OCI-LY1 (cell line): ENCODE data around the gene TASP1.

Experiments used
- H2AFZ ChIP-seq: fragments of 200-600 bp; sonication (generic), shearing (Covaris generic); 2 replicates; pipeline ENCODE4 v1.6.0; 2014; ENCODE audit warnings: antibody characterized with exemption, mild to moderate bottlenecking, low read length
- H3F3A ChIP-seq: fragments of 200-600 bp; sonication (generic), shearing (Covaris generic); 2 replicates; pipeline ENCODE4 v1.6.0; 2014; ENCODE audit warnings: mild to moderate bottlenecking, antibody characterized with exemption, low read length, moderate library complexity; ENCODE audit not compliant: insufficient read depth
- H3K27ac ChIP-seq: fragments of 200-600 bp; sonication (generic); 2 replicates; pipeline ENCODE4 v1.5.1; 2014; ENCODE audit warnings: low read length, mixed run types, mild to moderate bottlenecking, low read depth; ENCODE audit not compliant: poor library complexity, severe bottlenecking
- H3K27me3 ChIP-seq: fragments of 200-600 bp; sonication (generic); 2 replicates; pipeline ENCODE4 v1.6.0; 2014; ENCODE audit warnings: antibody characterized with exemption, mild to moderate bottlenecking, low read length, moderate library complexity; ENCODE audit not compliant: insufficient read depth
- H3K36me3 ChIP-seq: fragments of 200-600 bp; sonication (generic); 2 replicates; pipeline ENCODE4 v1.6.1; 2014; ENCODE audit warnings: mild to moderate bottlenecking, antibody characterized with exemption, low read length, moderate library complexity, mixed read lengths; ENCODE audit not compliant: insufficient read depth
- H3K4me1 ChIP-seq: fragments of 200-600 bp; sonication (generic); 2 replicates; pipeline ENCODE4 v1.5.1; 2014; ENCODE audit warnings: mild to moderate bottlenecking, low read length, moderate library complexity; ENCODE audit not compliant: insufficient read depth, severe bottlenecking
- H3K4me2 ChIP-seq: fragments of 200-600 bp; sonication (generic), shearing (Covaris generic); 2 replicates; pipeline ENCODE4 v1.6.1; 2014; ENCODE audit warnings: low read length
- H3K4me3 ChIP-seq: fragments of 200-600 bp; sonication (generic); 2 replicates; pipeline ENCODE4 v1.5.1; 2014; ENCODE audit warnings: low read length, low read depth, mild to moderate bottlenecking, mixed read lengths; ENCODE audit not compliant: poor library complexity, severe bottlenecking
- H3K79me2 ChIP-seq: fragments of 200-600 bp; shearing (Covaris generic); 2 replicates; pipeline ENCODE4 v1.6.1; 2016; ENCODE audit warnings: mixed run types, low read length, mixed read lengths; ENCODE audit not compliant: insufficient read depth
- H3K9ac ChIP-seq: fragments of 200-600 bp; sonication (generic), shearing (Covaris generic); 2 replicates; pipeline ENCODE4 v1.6.1; 2014; ENCODE audit warnings: mild to moderate bottlenecking, low read length, mixed read lengths
- H3K9me2 ChIP-seq: fragments of 200-600 bp; sonication (generic), shearing (Covaris generic); 2 replicates; pipeline ENCODE4 v1.6.1; 2014; ENCODE audit warnings: low read depth, mild to moderate bottlenecking, low read length, mixed read lengths
- H3K9me3 ChIP-seq: fragments of 200-600 bp; shearing (Covaris generic); 2 replicates; pipeline ENCODE4 v1.6.1; 2014; ENCODE audit warnings: low read length, mixed read lengths
- H4K20me1 ChIP-seq: fragments of 200-600 bp; sonication (generic), shearing (Covaris generic); 2 replicates; pipeline ENCODE4 v1.6.0; 2016; ENCODE audit warnings: mild to moderate bottlenecking, low read length; ENCODE audit not compliant: insufficient read depth
- EZH2 ChIP-seq: fragments of 200-600 bp; sonication (generic), shearing (Covaris generic); IDR thresholded peaks from 2 replicates; pipeline ENCODE4 v1.8.0; 2017; ENCODE audit warnings: borderline replicate concordance, mixed run types, mild to moderate bottlenecking, antibody characterized with exemption, low read length, moderate library complexity, mixed read lengths
- TF ChIP-seq, protein P1 (sequence below): fragments of 200-600 bp; sonication (generic), shearing (Covaris generic); IDR thresholded peaks from 2 replicates; pipeline ENCODE4 v1.5.1; 2017; ENCODE audit warnings: mild to moderate bottlenecking, antibody characterized with exemption, low read length, moderate library complexity, mixed read lengths

TASP1 gene

DNA sequence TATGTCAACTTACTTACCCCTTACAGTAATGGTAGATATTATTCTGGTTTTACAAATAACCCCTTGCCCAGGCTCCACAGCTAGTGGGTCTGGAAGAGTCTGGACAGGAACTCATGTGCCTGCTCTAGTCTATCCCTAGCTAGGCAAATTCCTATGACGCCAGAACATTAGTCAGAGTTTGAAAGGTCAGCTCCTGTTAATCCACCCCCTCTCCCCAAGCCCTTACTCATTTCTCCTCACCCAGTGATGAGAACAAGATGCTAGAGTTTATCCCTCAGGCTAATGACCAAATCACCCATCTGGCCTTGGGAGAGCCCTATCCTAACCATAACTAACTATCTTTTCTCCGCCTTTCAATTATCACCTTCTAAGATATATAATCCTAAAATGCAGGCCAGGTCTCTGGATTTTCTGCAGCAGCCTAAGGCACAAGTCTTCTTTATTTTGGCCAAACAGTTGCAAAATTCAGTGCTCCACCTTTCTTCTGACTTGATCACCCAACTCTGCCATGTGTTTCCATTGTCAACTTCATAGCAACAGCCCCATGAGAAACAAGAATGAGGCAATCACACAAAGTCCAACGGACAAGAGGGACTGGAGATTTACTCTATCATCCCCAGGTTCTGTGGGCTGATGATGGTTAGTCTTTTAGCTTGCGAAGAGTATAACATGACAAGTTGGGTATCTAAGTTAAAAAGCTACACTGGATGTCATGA lies 113.3 kb downstream of the TASP1 start:
- Histone ChIP-seq H4K20me1 (no peaks in the 10 kb centered on the region), H2AFZ (no peak overlapping the region)

DNA sequence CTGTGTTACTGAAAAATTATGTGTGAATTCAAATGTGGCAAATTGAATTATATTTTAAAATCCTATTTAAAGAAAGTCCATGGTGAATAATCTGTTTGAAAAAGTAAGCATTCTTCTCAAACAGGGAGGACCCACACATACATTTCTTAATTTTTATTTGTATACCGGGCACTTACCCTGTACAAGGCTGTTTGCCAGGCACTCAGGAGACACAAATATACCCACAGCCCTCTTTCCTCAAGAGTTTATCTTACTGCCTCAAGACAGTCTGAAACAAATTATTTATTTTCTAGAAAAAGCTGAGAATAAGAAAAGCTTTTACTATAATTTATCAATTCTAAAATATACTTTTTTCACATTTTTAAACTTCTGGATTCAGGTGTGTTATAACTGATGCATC lies 114.4 kb downstream of the TASP1 start:
- H4K20me1 ChIP-seq = no peaks in the 10 kb centered on the region
- H3K27me3 ChIP-seq = no peaks in the 10 kb centered on the region
- H3K79me2 ChIP-seq = no peaks in the 10 kb centered on the region
- no peak overlapping the region for H3K4me3 ChIP-seq
- no peak overlapping the region for H3K9ac ChIP-seq
- H3K4me1 ChIP-seq = no peaks in the 10 kb centered on the region
- H3K9me3 ChIP-seq = no peaks in the 10 kb centered on the region
- H3K27ac ChIP-seq = no peak overlapping the region
- no peaks in the 10 kb centered on the region for H3F3A ChIP-seq
- H2AFZ ChIP-seq = no peak overlapping the region
- H3K9me2 ChIP-seq = no peaks in the 10 kb centered on the region
- TF ChIP-seq, protein P1, sequence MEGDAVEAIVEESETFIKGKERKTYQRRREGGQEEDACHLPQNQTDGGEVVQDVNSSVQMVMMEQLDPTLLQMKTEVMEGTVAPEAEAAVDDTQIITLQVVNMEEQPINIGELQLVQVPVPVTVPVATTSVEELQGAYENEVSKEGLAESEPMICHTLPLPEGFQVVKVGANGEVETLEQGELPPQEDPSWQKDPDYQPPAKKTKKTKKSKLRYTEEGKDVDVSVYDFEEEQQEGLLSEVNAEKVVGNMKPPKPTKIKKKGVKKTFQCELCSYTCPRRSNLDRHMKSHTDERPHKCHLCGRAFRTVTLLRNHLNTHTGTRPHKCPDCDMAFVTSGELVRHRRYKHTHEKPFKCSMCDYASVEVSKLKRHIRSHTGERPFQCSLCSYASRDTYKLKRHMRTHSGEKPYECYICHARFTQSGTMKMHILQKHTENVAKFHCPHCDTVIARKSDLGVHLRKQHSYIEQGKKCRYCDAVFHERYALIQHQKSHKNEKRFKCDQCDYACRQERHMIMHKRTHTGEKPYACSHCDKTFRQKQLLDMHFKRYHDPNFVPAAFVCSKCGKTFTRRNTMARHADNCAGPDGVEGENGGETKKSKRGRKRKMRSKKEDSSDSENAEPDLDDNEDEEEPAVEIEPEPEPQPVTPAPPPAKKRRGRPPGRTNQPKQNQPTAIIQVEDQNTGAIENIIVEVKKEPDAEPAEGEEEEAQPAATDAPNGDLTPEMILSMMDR = no peak
- no peak for TF ChIP-seq EZH2
- no peaks in the 10 kb centered on the region; the same call in 1 of the 2 replicates for H3K36me3 ChIP-seq
- no peak overlapping the region for H3K4me2 ChIP-seq

More for the DNA sequence above, 113.3 kb downstream of the TASP1 start:
- H3K9me2 ChIP-seq = no peaks in the 10 kb centered on the region
- H3K27ac ChIP-seq = no peak overlapping the region
- H3K4me2 ChIP-seq = no peak overlapping the region
- no peak overlapping the region for H3K9ac ChIP-seq
- H3F3A ChIP-seq = no peaks in the 10 kb centered on the region
- no peak overlapping the region for H3K4me3 ChIP-seq
- no peak for TF ChIP-seq EZH2
- TF ChIP-seq, protein P1 = no peak
- H3K27me3 ChIP-seq = no peaks in the 10 kb centered on the region
- H3K4me1 ChIP-seq = no peaks in the 10 kb centered on the region
- H3K36me3 ChIP-seq = no peaks in the 10 kb centered on the region; the same call in 1 of the 2 replicates
- H3K9me3 ChIP-seq = no peaks in the 10 kb centered on the region
- H3K79me2 ChIP-seq = no peaks in the 10 kb centered on the region

DNA sequence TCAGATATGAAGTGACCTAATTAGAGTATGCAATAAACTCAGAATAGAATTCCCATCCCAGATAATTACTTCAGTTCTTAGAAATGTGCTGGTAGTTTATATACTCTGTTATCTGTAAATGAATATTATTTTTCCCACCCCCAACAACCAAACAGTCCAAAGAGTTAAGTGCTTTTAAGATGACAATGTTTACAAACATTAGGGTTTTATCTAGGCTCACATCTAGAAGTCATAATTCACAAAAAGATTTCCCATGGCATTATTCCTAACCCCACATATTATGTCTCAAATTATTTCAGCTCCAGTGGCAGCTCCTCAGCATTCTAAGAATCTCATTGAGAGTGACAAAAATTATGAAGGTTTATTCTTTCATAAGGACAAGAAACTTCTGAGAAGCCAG lies 120.9 kb downstream of the TASP1 start:
- H2AFZ ChIP-seq = no peak overlapping the region
- H4K20me1 ChIP-seq = no peaks in the 10 kb centered on the region
- H3K36me3 ChIP-seq = peaks cover 3% of the 10 kb centered on the region; the same call in 1 of the 2 replicates
- no peaks in the 10 kb centered on the region for H3K79me2 ChIP-seq
- TF ChIP-seq EZH2 = no peak
- TF ChIP-seq, protein P1 = no peak
- H3K4me1 ChIP-seq = no peaks in the 10 kb centered on the region
- no peaks in the 10 kb centered on the region for H3K27me3 ChIP-seq
- H3K4me2 ChIP-seq = no peak overlapping the region
- no peaks in the 10 kb centered on the region for H3K9me2 ChIP-seq
- no peaks in the 10 kb centered on the region for H3K9me3 ChIP-seq
- no peak overlapping the region for H3K9ac ChIP-seq
- H3F3A ChIP-seq = no peaks in the 10 kb centered on the region
- no peak overlapping the region for H3K27ac ChIP-seq
- no peak overlapping the region for H3K4me3 ChIP-seq
